ENCODE data around the gene HAUS7. TPM values are rescaled to one million over a fixed set of nuclear protein-coding genes. Genes with fewer than 3 reads are reported as not detected.

The HAUS7 gene
- total RNA-seq, 1 donor from 2014 or later: 60.3 TPM

- DNase-seq (ENCODE audit: extremely low spot score, unreplicated experiment): no peak
- no peaks in the 10 kb centered on the region for H3K27me3 Mint-ChIP-seq (ENCODE audit: unreplicated experiment)
- TF ChIP-seq CTCF (IDR thresholded peaks at IDR 0.05): no peak
- H3K9me3 Mint-ChIP-seq (ENCODE audit: unreplicated experiment): no peaks in the 10 kb centered on the region
- H3K36me3 Mint-ChIP-seq (ENCODE audit: unreplicated experiment): no peaks in the 10 kb centered on the region
- H3K4me3 Mint-ChIP-seq (ENCODE audit: unreplicated experiment): no peak overlapping the region
- peaks cover 36% of the 10 kb centered on the region for H3K4me1 Mint-ChIP-seq (ENCODE audit: unreplicated experiment)
- H3K27ac Mint-ChIP-seq (ENCODE audit: unreplicated experiment): no peak overlapping the region
Observed at GRCh38 chrX:153478746-153479145, 8.4 kb upstream of the HAUS7 start.

GRCh38 chrX:153477901-153478300 lies 7.5 kb upstream of the HAUS7 start:
- Mint-ChIP-seq H3K9me3 (ENCODE audit: unreplicated experiment) (no peaks in the 10 kb centered on the region), H3K4me1 (ENCODE audit: unreplicated experiment) (peaks cover 39% of the 10 kb centered on the region), H3K27ac (ENCODE audit: unreplicated experiment) (peak overlapping the region; percentile 91), H3K36me3 (ENCODE audit: unreplicated experiment) (no peaks in the 10 kb centered on the region), H3K4me3 (ENCODE audit: unreplicated experiment) (no peak overlapping the region), H3K27me3 (ENCODE audit: unreplicated experiment) (no peaks in the 10 kb centered on the region)
- no peak for TF ChIP-seq CTCF (IDR thresholded peaks at IDR 0.05)
- DNase-seq (ENCODE audit: extremely low spot score, unreplicated experiment): no peak

GRCh38 chrX:153477364-153477857 lies 7.0 kb upstream of the HAUS7 start:
- H3K27me3 Mint-ChIP-seq (ENCODE audit: unreplicated experiment): no peaks in the 10 kb centered on the region
- H3K36me3 Mint-ChIP-seq (ENCODE audit: unreplicated experiment): no peaks in the 10 kb centered on the region
- H3K27ac Mint-ChIP-seq (ENCODE audit: unreplicated experiment): peak overlapping the region; percentile 91
- no peak for DNase-seq (ENCODE audit: extremely low spot score, unreplicated experiment)
- peaks cover 44% of the 10 kb centered on the region for H3K4me1 Mint-ChIP-seq (ENCODE audit: unreplicated experiment)
- H3K9me3 Mint-ChIP-seq (ENCODE audit: unreplicated experiment): no peaks in the 10 kb centered on the region
- TF ChIP-seq CTCF (IDR thresholded peaks at IDR 0.05): no peak
- no peak overlapping the region for H3K4me3 Mint-ChIP-seq (ENCODE audit: unreplicated experiment)

GRCh38 chrX:153476666-153477363 lies 6.4 kb upstream of the HAUS7 start:
- no peak for TF ChIP-seq CTCF (IDR thresholded peaks at IDR 0.05)
- Mint-ChIP-seq H3K4me1 (ENCODE audit: unreplicated experiment) (peaks cover 49% of the 10 kb centered on the region), H3K36me3 (ENCODE audit: unreplicated experiment) (no peaks in the 10 kb centered on the region), H3K27me3 (ENCODE audit: unreplicated experiment) (no peaks in the 10 kb centered on the region), H3K27ac (ENCODE audit: unreplicated experiment) (peak overlapping the region; percentile 91), H3K9me3 (ENCODE audit: unreplicated experiment) (no peaks in the 10 kb centered on the region), H3K4me3 (ENCODE audit: unreplicated experiment) (no peak overlapping the region)
- no peak for DNase-seq (ENCODE audit: extremely low spot score, unreplicated experiment)

GRCh38 chrX:153475751-153476281 lies 5.4 kb upstream of the HAUS7 start:
- Mint-ChIP-seq H3K4me1 (ENCODE audit: unreplicated experiment) (peaks cover 58% of the 10 kb centered on the region), H3K27ac (ENCODE audit: unreplicated experiment) (peak overlapping the region; percentile 76), H3K36me3 (ENCODE audit: unreplicated experiment) (no peaks in the 10 kb centered on the region), H3K4me3 (ENCODE audit: unreplicated experiment) (no peak overlapping the region), H3K27me3 (ENCODE audit: unreplicated experiment) (no peaks in the 10 kb centered on the region), H3K9me3 (ENCODE audit: unreplicated experiment) (no peaks in the 10 kb centered on the region)
- DNase-seq (ENCODE audit: extremely low spot score, unreplicated experiment): no peak
- TF ChIP-seq CTCF (IDR thresholded peaks at IDR 0.05): no peak
